ENCODE results near the gene MGAT5.

- TF ChIP-seq CTCF (IDR thresholded peaks at IDR 0.05; ENCODE audit: low read length), result no peak
- TF ChIP-seq EZH2 (IDR thresholded peaks at IDR 0.05; ENCODE audit: borderline replicate concordance, low read length), result no peak
Observed at GRCh38 chr2:134479696-134480330, 225.9 kb downstream of the MGAT5 start.
